ENCODE data around the gene YEATS2. TPM values are rescaled to one million over a fixed set of nuclear protein-coding genes. Genes with fewer than 3 reads are reported as not detected.

Gene YEATS2
- total RNA-seq, 2 experiments from 2014 or later, result 68.2 to 77.2 TPM

DNA sequence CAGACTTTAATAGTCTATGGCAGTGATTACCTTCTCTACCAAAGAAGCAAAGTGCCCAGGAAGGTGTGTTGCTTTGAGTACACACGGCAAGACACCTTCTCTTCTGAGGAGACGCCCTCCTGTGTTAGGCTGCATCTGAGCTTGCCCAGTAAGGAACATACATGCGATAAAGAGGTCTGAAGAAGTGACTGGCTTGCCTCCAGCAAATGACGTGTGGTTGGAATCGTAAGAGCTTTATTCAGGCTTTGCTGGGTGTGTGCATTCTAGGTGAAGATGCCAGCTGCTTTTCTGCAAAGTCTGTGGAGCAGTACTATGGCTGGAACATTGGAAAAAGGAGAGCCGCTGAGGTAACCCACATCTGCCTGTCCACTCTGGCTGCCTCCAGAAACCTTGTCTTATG, 105.4 kb downstream of the YEATS2 start:
- intact Hi-C loops (cut with micrococcal nuclease; ENCODE audit: unreplicated experiment), result no loop called here
- H2AFZ ChIP-seq (ENCODE audit: low read length), result no peak overlapping the region
- no peaks in the 10 kb centered on the region for H3K9me2 ChIP-seq (ENCODE audit: insufficient read depth, low read length)
- H3K36me3 ChIP-seq (ENCODE audit: insufficient read depth, low read length), result peaks cover 98% of the 10 kb centered on the region
- no peak overlapping the region for H3K27ac ChIP-seq (ENCODE audit: low read depth, low read length, poor library complexity, severe bottlenecking)
- no peaks in the 10 kb centered on the region for H3K79me2 ChIP-seq (ENCODE audit: insufficient read depth, low read depth, low read length)
- no peak overlapping the region for H3K4me2 ChIP-seq (ENCODE audit: low read length)
- no peaks in the 10 kb centered on the region for H3K9me3 ChIP-seq (ENCODE audit: low read length)
- no peaks in the 10 kb centered on the region for H3K4me1 ChIP-seq (ENCODE audit: insufficient read depth, low read length, poor library complexity, severe bottlenecking)
- BruUV-seq (replicated peaks), result no TSS peak
- TF ChIP-seq EZH2phosphoT487 (IDR thresholded peaks at IDR 0.05; ENCODE audit: borderline replicate concordance, low read depth, low read length) (no peak), CTCF (conservative IDR thresholded peaks at IDR 0.05; ENCODE audit: low read length) (no peak)
- H4K20me1 ChIP-seq (ENCODE audit: insufficient read depth, low read length), result no peaks in the 10 kb centered on the region
- H3K4me3 ChIP-seq (ENCODE audit: low read depth, low read length, poor library complexity, severe bottlenecking), result no peak overlapping the region
- CTCF ChIA-PET (ENCODE audit: unreplicated experiment), result no interaction called here
- POLR2A ChIA-PET, result no interaction called here
- no peak for DNase-seq (ENCODE audit: low spot score)

- Histone ChIP-seq H3K9me3 (ENCODE audit: low read length) (no peaks in the 10 kb centered on the region), H3K4me2 (ENCODE audit: low read length) (no peak overlapping the region), H3K4me3 (ENCODE audit: low read depth, low read length, poor library complexity, severe bottlenecking) (no peak overlapping the region), H3K27ac (ENCODE audit: low read depth, low read length, poor library complexity, severe bottlenecking) (no peak overlapping the region), H3K9me2 (ENCODE audit: insufficient read depth, low read length) (no peaks in the 10 kb centered on the region), H4K20me1 (ENCODE audit: insufficient read depth, low read length) (no peaks in the 10 kb centered on the region), H3K79me2 (ENCODE audit: insufficient read depth, low read depth, low read length) (no peaks in the 10 kb centered on the region), H2AFZ (ENCODE audit: low read length) (no peak overlapping the region), H3K4me1 (ENCODE audit: insufficient read depth, low read length, poor library complexity, severe bottlenecking) (no peaks in the 10 kb centered on the region), H3K36me3 (ENCODE audit: insufficient read depth, low read length) (peaks cover 99% of the 10 kb centered on the region)
- ChIA-PET POLR2A (no interaction called here), CTCF (ENCODE audit: unreplicated experiment) (no interaction called here)
- intact Hi-C loops (cut with micrococcal nuclease; ENCODE audit: unreplicated experiment), result no loop called here
- no peak for TF ChIP-seq CTCF (conservative IDR thresholded peaks at IDR 0.05; ENCODE audit: low read length)
- no peak for TF ChIP-seq EZH2phosphoT487 (IDR thresholded peaks at IDR 0.05; ENCODE audit: borderline replicate concordance, low read depth, low read length)
- DNase-seq (ENCODE audit: low spot score), result no peak
- no TSS peak for BruUV-seq (replicated peaks)
Measured at GRCh38 chr3:183807209-183807728, 109.7 kb downstream of the YEATS2 start.

- H3K36me3 ChIP-seq (ENCODE audit: insufficient read depth, low read length), result peaks cover 99% of the 10 kb centered on the region
- H2AFZ ChIP-seq (ENCODE audit: low read length), result no peak overlapping the region
- no peaks in the 10 kb centered on the region for H3K79me2 ChIP-seq (ENCODE audit: insufficient read depth, low read depth, low read length)
- CTCF ChIA-PET (ENCODE audit: unreplicated experiment), result no interaction called here
- H3K27ac ChIP-seq (ENCODE audit: low read depth, low read length, poor library complexity, severe bottlenecking), result no peak overlapping the region
- BruUV-seq (replicated peaks), result no TSS peak
- no peak for TF ChIP-seq CTCF (conservative IDR thresholded peaks at IDR 0.05; ENCODE audit: low read length)
- no peaks in the 10 kb centered on the region for H3K9me3 ChIP-seq (ENCODE audit: low read length)
- DNase-seq (ENCODE audit: low spot score), result no peak
- no peaks in the 10 kb centered on the region for H3K9me2 ChIP-seq (ENCODE audit: insufficient read depth, low read length)
- no peak overlapping the region for H3K4me3 ChIP-seq (ENCODE audit: low read depth, low read length, poor library complexity, severe bottlenecking)
- POLR2A ChIA-PET, result no interaction called here
- intact Hi-C loops (cut with micrococcal nuclease; ENCODE audit: unreplicated experiment), result no loop called here
- no peak overlapping the region for H3K4me2 ChIP-seq (ENCODE audit: low read length)
- H3K4me1 ChIP-seq (ENCODE audit: insufficient read depth, low read length, poor library complexity, severe bottlenecking), result no peaks in the 10 kb centered on the region
- no peaks in the 10 kb centered on the region for H4K20me1 ChIP-seq (ENCODE audit: insufficient read depth, low read length)
Measured at GRCh38 chr3:183807881-183808280, 110.3 kb downstream of the YEATS2 start.

All from OCI-LY7 (cell line).